Measurements from ENCODE around the gene PSMB8. TPM values are rescaled to one million over a fixed set of nuclear protein-coding genes. Genes with fewer than 3 reads are reported as not detected.

PSMB8 gene
- total and polyA plus RNA-seq, 2 of the 8 experiments (the other 6 are each of a cell fraction or from before 2014, with no cell fraction given), result 18.4 to 43.0 TPM

DNA sequence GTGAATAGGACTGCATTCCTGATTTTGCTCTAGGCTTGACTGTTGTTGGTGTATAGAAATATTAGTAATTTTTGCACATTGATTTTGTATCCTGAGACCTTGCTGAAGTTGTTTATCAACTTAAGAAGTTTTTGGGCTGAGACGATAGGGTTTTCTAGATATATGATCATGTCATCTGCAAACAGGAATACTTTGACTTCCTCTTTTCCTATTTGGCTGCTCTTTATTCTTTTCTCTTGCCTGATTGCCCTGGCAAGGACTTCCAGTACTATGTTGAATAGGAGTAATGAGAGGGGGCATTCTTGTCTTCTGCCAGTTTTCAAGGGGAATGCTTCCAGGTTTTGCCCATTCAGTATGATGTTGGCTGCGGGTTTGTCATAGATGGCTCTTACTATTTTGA, 40.4 kb downstream of the PSMB8 start:
- WGBS, 2 experiments (ENCODE audit: extremely low coverage in 1 of 2, insufficient coverage in 1 of 2, insufficient read length in 1 of 2, insufficient replicate concordance in 2 of 2, low coverage in 1 of 2, low lambda C conversion rate in 2 of 2, missing lambda C conversion rate in 1 of 2), result 66% methylated on average over 2 of the region's 2 CpGs; no CpG with 5 or more reads in 1 of the 2 experiments
- Histone ChIP-seq H3K4me1 (replicated peaks in 1 of 4; ENCODE audit: control insufficient read depth in 3 of 4, insufficient read depth in 4 of 4, low read length in 3 of 4) (peaks cover 0 to 3% (median 0%) of the 10 kb centered on the region in 4 experiments; a peak in 1 of 7 replicates), H3K36me3 (ENCODE audit: control insufficient read depth in 2 of 4, insufficient read depth in 4 of 4, low read length in 3 of 4) (no peaks in the 10 kb centered on the region), H3K9me3 (ENCODE audit: insufficient read depth in 2 of 2, low read depth in 1 of 2, low read length in 1 of 2) (peaks cover 4 to 6% of the 10 kb centered on the region in 2 experiments; a peak in 1 of 4 replicates), H2BK12ac (ENCODE audit: low read depth, low read length) (no peak overlapping the region), H4K20me1 (replicated peaks in 1 of 2; ENCODE audit: control insufficient read depth in 1 of 2, insufficient read depth in 2 of 2, low read length in 2 of 2) (no peaks in the 10 kb centered on the region), H2AK5ac (ENCODE audit: low read depth, low read length) (no peak overlapping the region), H2BK120ac (replicated peaks; ENCODE audit: low read depth, low read length) (no peak overlapping the region), H3K56ac (replicated peaks; ENCODE audit: insufficient read length, low read depth, low read length) (no peak overlapping the region), H2BK20ac (ENCODE audit: low read length) (no peak overlapping the region), H3K27me3 (replicated peaks in 1 of 4; ENCODE audit: control insufficient read depth in 3 of 4, extremely low read depth in 1 of 4, insufficient read depth in 3 of 4, low read length in 3 of 4) (no peaks in the 10 kb centered on the region), H2AFZ (ENCODE audit: low read length) (no peak overlapping the region), H3K4ac (replicated peaks; ENCODE audit: insufficient read length, low read depth, low read length) (no peak overlapping the region), H3K9ac (replicated peaks in 1 of 4; ENCODE audit: extremely low read depth in 1 of 4, low read depth in 3 of 4, low read length in 3 of 4) (no peak overlapping the region), H4K8ac (ENCODE audit: extremely low read depth, insufficient read depth, low read length) (no peak overlapping the region), H3K27ac (ENCODE audit: low read depth, low read length) (no peak overlapping the region), H2BK5ac (ENCODE audit: low read depth, low read length) (no peak overlapping the region), H3K79me1 (ENCODE audit: low read depth, low read length) (no peaks in the 10 kb centered on the region), H3K18ac (ENCODE audit: extremely low read depth, low read length) (no peak overlapping the region), H3K23ac (ENCODE audit: insufficient read length) (no peak overlapping the region), H3K4me3 (ENCODE audit: extremely low read depth in 1 of 4, insufficient read depth in 2 of 4, low read depth in 3 of 4, low read length in 4 of 4) (no peak overlapping the region), H3K14ac (ENCODE audit: insufficient read length) (no peak overlapping the region), H4K5ac (ENCODE audit: insufficient read length, low read depth, low read length) (no peak overlapping the region), H4K91ac (replicated peaks; ENCODE audit: insufficient read length, low read length) (no peak overlapping the region), H3K79me2 (ENCODE audit: control insufficient read depth in 1 of 2, insufficient read depth in 2 of 2, low read length in 2 of 2) (no peaks in the 10 kb centered on the region), H3K23me2 (ENCODE audit: low read depth, low read length) (no peaks in the 10 kb centered on the region), H2BK15ac (ENCODE audit: low read length) (no peak overlapping the region), H3K4me2 (ENCODE audit: insufficient read depth in 1 of 2, low read depth in 2 of 2, low read length in 2 of 2) (no peak overlapping the region)
- FAIRE-seq, result no peak
- CTCF ChIA-PET (ENCODE audit: partially characterized antibody), result no interaction called here
- DNase-seq (ENCODE audit: low read depth in 1 of 2, low spot score in 2 of 2), result no peak
- POLR2A ChIA-PET (ENCODE audit: partially characterized antibody), result no interaction called here
- TF ChIP-seq RAD21 (IDR thresholded peaks at IDR 0.05 in 1 of 2, conservative IDR thresholded peaks at IDR 0.05 in 1 of 2; ENCODE audit: low read depth in 2 of 2, low read length in 2 of 2), result no peak
- no peak for TF ChIP-seq KDM1A (IDR thresholded peaks at IDR 0.05; ENCODE audit: borderline replicate concordance, low read length)
- no peak for TF ChIP-seq HDAC6 (IDR thresholded peaks at IDR 0.05; ENCODE audit: low read depth, low read length)
- TF ChIP-seq KDM4A (IDR thresholded peaks at IDR 0.05; ENCODE audit: low read depth, low read length, severe bottlenecking), result no peak
- TF ChIP-seq SAP30 (IDR thresholded peaks at IDR 0.05; ENCODE audit: insufficient read depth, insufficient replicate concordance, low read length), result no peak
- TF ChIP-seq TAF1 (IDR thresholded peaks at IDR 0.05; ENCODE audit: low read depth, low read length), result no peak
